DOHH2 (cell line): ENCODE data around the gene EEFSEC.

Experiments used
- H3F3A ChIP-seq: fragments of 200-600 bp; sonication (generic), shearing (Covaris generic); 2 replicates; pipeline ENCODE4 v1.6.0; 2016; ENCODE audit warnings: antibody characterized with exemption, mild to moderate bottlenecking; ENCODE audit not compliant: control insufficient read depth, insufficient read depth
- H3K27ac ChIP-seq: fragments of 200-600 bp; sonication (generic); 2 replicates; pipeline ENCODE4 v1.5.1; 2014; ENCODE audit warnings: low read depth, mild to moderate bottlenecking, low read length, moderate library complexity
- H3K27me3 ChIP-seq: fragments of 200-600 bp; sonication (generic); 2 replicates; pipeline ENCODE4 v1.6.1; 2014; ENCODE audit warnings: mild to moderate bottlenecking, low read length, mixed read lengths; ENCODE audit not compliant: control insufficient read depth
- H3K36me3 ChIP-seq: fragments of 200-600 bp; sonication (generic); 2 replicates; pipeline ENCODE4 v1.6.1; 2014; ENCODE audit warnings: mild to moderate bottlenecking, low read length, moderate library complexity, mixed read lengths; ENCODE audit not compliant: control insufficient read depth
- H3K4me1 ChIP-seq: fragments of 200-600 bp; sonication (generic); 2 replicates; pipeline ENCODE4 v1.6.1; 2014; ENCODE audit warnings: mild to moderate bottlenecking, low read length, mixed read lengths; ENCODE audit not compliant: control insufficient read depth
- H3K4me2 ChIP-seq: fragments of 200-600 bp; sonication (generic); 2 replicates; pipeline ENCODE4 v1.6.0; 2014; ENCODE audit warnings: mild to moderate bottlenecking, low read length, moderate library complexity
- H3K4me3 ChIP-seq: fragments of 200-600 bp; sonication (generic); 2 replicates; pipeline ENCODE4 v1.5.1; 2014; ENCODE audit warnings: mild to moderate bottlenecking, low read length, mixed read lengths
- H3K79me2 ChIP-seq: fragments of 200-600 bp; sonication (generic); 2 replicates; pipeline ENCODE4 v1.6.1; 2014; ENCODE audit warnings: mild to moderate bottlenecking, low read length, mixed read lengths; ENCODE audit not compliant: control insufficient read depth
- H3K9me2 ChIP-seq: fragments of 200-600 bp; sonication (generic); replicated peaks from 2 replicates; pipeline ENCODE4 v1.6.1; 2014; ENCODE audit warnings: mild to moderate bottlenecking, low read length, mixed read lengths; ENCODE audit not compliant: control insufficient read depth
- H3K9me3 ChIP-seq: fragments of 200-600 bp; sonication (generic); 2 replicates; pipeline ENCODE4 v1.6.1; 2014; ENCODE audit warnings: antibody characterized with exemption, low read length, mixed read lengths; ENCODE audit not compliant: control insufficient read depth, insufficient read depth
- H4K20me1 ChIP-seq: fragments of 200-600 bp; sonication (generic); 2 replicates; pipeline ENCODE4 v1.6.0; 2014; ENCODE audit warnings: low read depth, mild to moderate bottlenecking, antibody characterized with exemption, low read length, moderate library complexity; ENCODE audit not compliant: control insufficient read depth, insufficient read depth
- EZH2phosphoT487 ChIP-seq: fragments of 200-600 bp; sonication (generic); IDR thresholded peaks from 2 replicates; pipeline ENCODE4 v1.6.1; 2017; ENCODE audit warnings: borderline replicate concordance, mild to moderate bottlenecking, antibody characterized with exemption, low read length, moderate library complexity, mixed read lengths
- TF ChIP-seq, protein P1 (sequence below): fragments of 200-600 bp; sonication (generic); IDR thresholded peaks from one replicate; pipeline ENCODE4 v1.5.1; 2014; ENCODE audit warnings: antibody characterized with exemption, mild to moderate bottlenecking, low read depth, low read length; ENCODE audit not compliant: poor library complexity, severe bottlenecking

Gene EEFSEC

DNA sequence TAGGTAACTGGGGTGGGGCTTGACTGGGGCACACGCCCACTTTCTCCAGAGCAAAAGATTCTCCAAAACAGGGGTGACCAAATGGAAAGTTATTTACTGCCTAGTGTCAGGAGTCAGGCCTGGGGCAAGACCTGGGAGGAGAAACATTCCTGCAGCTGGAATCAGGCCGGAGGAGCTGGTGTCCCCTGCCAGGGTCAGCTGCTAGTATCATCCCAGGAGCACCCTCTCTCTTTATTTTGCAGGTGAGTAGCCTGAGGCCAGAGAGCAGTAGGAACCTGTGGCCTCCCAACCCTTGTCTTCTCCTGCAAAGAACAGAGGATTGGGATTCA is 280.5 kb downstream of the EEFSEC start:
- H3K4me2 ChIP-seq, result no peak overlapping the region

DNA sequence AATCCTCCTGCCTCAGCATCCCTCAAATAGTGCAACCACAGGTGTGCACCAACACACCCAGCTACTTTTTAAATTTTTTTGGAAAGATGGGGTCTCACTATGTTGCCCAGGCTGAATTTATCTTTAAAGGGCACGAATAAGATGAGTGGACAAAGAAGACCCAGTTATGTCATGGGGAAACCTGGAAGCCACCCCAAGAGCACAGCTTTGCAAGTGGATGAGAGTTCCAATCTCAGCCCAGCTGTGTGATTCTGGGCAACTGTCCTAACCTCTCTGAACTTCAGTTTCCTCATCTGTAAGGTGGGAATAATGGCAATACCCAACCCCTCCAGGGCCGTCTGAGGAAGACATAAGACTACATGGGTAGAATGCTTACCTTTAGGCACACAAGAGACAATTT is 281.2 kb downstream of the EEFSEC start:
- H3K9me2 ChIP-seq, result no peaks in the 10 kb centered on the region
- H3K27ac ChIP-seq, result no peak overlapping the region
- H3K4me2 ChIP-seq, result no peak overlapping the region
- H3K27me3 ChIP-seq, result peaks cover 3% of the 10 kb centered on the region; the same call in 1 of the 2 replicates
- H3K4me1 ChIP-seq, result no peaks in the 10 kb centered on the region
- no peaks in the 10 kb centered on the region for H3K36me3 ChIP-seq
- no peaks in the 10 kb centered on the region for H4K20me1 ChIP-seq
- no peaks in the 10 kb centered on the region for H3F3A ChIP-seq
- H3K79me2 ChIP-seq, result no peaks in the 10 kb centered on the region
- H3K9me3 ChIP-seq, result no peaks in the 10 kb centered on the region
- no peak overlapping the region for H3K4me3 ChIP-seq
- TF ChIP-seq, protein P1, sequence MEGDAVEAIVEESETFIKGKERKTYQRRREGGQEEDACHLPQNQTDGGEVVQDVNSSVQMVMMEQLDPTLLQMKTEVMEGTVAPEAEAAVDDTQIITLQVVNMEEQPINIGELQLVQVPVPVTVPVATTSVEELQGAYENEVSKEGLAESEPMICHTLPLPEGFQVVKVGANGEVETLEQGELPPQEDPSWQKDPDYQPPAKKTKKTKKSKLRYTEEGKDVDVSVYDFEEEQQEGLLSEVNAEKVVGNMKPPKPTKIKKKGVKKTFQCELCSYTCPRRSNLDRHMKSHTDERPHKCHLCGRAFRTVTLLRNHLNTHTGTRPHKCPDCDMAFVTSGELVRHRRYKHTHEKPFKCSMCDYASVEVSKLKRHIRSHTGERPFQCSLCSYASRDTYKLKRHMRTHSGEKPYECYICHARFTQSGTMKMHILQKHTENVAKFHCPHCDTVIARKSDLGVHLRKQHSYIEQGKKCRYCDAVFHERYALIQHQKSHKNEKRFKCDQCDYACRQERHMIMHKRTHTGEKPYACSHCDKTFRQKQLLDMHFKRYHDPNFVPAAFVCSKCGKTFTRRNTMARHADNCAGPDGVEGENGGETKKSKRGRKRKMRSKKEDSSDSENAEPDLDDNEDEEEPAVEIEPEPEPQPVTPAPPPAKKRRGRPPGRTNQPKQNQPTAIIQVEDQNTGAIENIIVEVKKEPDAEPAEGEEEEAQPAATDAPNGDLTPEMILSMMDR, result no peak
- no peak for TF ChIP-seq EZH2phosphoT487

More for the DNA sequence above, 280.5 kb downstream of the EEFSEC start:
- TF ChIP-seq EZH2phosphoT487, result no peak
- TF ChIP-seq, protein P1, result no peak
- Histone ChIP-seq H3K27ac (no peak overlapping the region), H4K20me1 (no peaks in the 10 kb centered on the region), H3K27me3 (peaks cover 2% of the 10 kb centered on the region; the same call in 1 of the 2 replicates), H3K9me3 (no peaks in the 10 kb centered on the region), H3K36me3 (no peaks in the 10 kb centered on the region), H3K9me2 (no peaks in the 10 kb centered on the region), H3K4me1 (no peaks in the 10 kb centered on the region), H3F3A (no peaks in the 10 kb centered on the region), H3K4me3 (no peak overlapping the region), H3K79me2 (no peaks in the 10 kb centered on the region)

DNA sequence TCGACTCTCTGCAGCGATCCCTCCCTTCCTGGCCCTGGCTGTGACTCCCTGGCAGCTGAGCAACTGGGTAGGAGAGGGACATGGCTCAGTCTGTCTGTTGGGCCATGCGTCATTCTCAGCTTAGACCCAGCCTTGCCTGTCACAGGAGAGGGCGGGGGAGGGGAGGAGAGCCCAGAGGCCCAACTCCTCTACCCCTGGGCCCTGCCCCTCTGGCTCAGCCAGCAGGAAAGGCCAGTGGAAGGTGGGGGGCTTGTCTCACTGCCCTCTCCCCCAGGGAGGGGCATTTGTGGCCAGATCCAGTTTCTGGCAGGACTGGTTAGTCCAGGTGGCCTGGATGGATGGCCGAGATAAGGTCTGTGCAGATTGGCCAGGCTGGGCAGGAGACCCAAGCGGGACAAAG is 281.8 kb downstream of the EEFSEC start:
- no peak for TF ChIP-seq EZH2phosphoT487
- TF ChIP-seq, protein P1, result no peak
- H3K36me3 ChIP-seq, result no peaks in the 10 kb centered on the region
- H3K9me2 ChIP-seq, result no peaks in the 10 kb centered on the region
- H3F3A ChIP-seq, result no peaks in the 10 kb centered on the region
- H3K4me3 ChIP-seq, result no peak overlapping the region
- H3K9me3 ChIP-seq, result no peaks in the 10 kb centered on the region
- H3K27me3 ChIP-seq, result peaks cover 6% of the 10 kb centered on the region; the same call in 1 of the 2 replicates
- H3K4me2 ChIP-seq, result no peak overlapping the region
- no peaks in the 10 kb centered on the region for H3K4me1 ChIP-seq
- H3K27ac ChIP-seq, result no peak overlapping the region
- no peaks in the 10 kb centered on the region for H3K79me2 ChIP-seq
- no peaks in the 10 kb centered on the region for H4K20me1 ChIP-seq

DNA sequence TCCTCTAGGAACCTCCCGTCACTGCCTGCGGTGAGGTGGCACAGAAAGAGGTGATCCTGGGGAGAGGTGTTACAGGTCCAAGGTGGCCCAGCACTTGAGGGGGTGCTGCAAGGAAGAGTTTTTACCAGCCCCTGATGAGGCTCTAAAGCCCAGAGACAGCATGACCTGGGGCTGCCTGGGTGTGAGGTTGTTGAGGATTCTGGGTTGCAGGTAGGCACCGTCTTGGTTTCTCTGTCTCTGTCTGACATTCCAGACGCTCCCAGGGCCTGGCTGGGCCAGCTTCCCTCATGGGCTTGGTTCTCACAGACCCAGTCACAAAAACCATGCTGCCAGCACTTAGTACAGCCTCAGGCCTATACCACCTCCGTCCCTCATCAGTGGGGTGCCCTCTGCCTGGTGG is 282.3 kb downstream of the EEFSEC start:
- H3K27me3 ChIP-seq, result peaks cover 6% of the 10 kb centered on the region; the same call in 1 of the 2 replicates
- no peaks in the 10 kb centered on the region for H3K79me2 ChIP-seq
- TF ChIP-seq, protein P1, result no peak
- TF ChIP-seq EZH2phosphoT487, result no peak
- H3K9me3 ChIP-seq, result no peaks in the 10 kb centered on the region
- H3K4me2 ChIP-seq, result no peak overlapping the region
- no peaks in the 10 kb centered on the region for H4K20me1 ChIP-seq
- no peaks in the 10 kb centered on the region for H3K9me2 ChIP-seq
- H3K27ac ChIP-seq, result no peak overlapping the region
- H3F3A ChIP-seq, result no peaks in the 10 kb centered on the region
- H3K36me3 ChIP-seq, result no peaks in the 10 kb centered on the region
- no peaks in the 10 kb centered on the region for H3K4me1 ChIP-seq
- H3K4me3 ChIP-seq, result no peak overlapping the region
